C4-2B (cell line): Measurements from ENCODE around the gene ASPN.

Experiments used
- H3K27ac ChIP-seq: fragments of 450-650 bp; 2 replicates; pipeline ENCODE4 v1.5.1; 2017
- ZFX ChIP-seq: fragments of 450-650 bp; IDR thresholded peaks from 2 replicates; pipeline ENCODE4 v1.6.1; 2017
- TF ChIP-seq, protein P1 (sequence below): fragments of 450-650 bp; conservative IDR thresholded peaks from 2 replicates; pipeline ENCODE4 v1.5.1; 2017; ENCODE audit warnings: mild to moderate bottlenecking

ASPN gene

DNA sequence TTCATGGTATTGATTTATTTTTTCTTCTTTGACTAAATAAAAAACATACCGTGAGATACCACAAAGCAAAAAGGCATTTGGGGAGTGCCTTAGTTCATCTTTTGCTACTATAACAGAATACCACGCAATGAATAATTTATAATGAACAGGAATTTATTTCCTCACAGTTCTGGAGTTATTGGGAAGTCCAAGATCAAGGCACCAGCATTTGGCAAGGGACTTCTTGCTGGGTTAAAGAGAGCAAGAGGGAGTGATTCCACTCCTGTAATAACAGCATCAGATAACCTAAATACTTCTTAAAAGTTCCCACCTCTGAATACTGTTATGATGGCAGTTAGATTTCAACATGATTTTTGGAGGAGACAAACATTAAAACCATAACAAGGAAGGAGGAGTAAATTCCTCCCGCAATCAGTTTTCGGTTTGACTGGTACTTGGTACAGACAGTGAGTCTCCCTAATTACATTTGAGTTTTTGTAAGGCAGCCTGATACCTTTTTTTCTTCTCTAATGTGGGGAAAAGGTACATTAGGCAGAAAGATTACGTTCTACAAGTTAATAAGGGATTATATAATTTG lies 49.2 kb downstream of the ASPN start:
- TF ChIP-seq ZFX = no peak
- TF ChIP-seq, protein P1, sequence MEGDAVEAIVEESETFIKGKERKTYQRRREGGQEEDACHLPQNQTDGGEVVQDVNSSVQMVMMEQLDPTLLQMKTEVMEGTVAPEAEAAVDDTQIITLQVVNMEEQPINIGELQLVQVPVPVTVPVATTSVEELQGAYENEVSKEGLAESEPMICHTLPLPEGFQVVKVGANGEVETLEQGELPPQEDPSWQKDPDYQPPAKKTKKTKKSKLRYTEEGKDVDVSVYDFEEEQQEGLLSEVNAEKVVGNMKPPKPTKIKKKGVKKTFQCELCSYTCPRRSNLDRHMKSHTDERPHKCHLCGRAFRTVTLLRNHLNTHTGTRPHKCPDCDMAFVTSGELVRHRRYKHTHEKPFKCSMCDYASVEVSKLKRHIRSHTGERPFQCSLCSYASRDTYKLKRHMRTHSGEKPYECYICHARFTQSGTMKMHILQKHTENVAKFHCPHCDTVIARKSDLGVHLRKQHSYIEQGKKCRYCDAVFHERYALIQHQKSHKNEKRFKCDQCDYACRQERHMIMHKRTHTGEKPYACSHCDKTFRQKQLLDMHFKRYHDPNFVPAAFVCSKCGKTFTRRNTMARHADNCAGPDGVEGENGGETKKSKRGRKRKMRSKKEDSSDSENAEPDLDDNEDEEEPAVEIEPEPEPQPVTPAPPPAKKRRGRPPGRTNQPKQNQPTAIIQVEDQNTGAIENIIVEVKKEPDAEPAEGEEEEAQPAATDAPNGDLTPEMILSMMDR = no peak

DNA sequence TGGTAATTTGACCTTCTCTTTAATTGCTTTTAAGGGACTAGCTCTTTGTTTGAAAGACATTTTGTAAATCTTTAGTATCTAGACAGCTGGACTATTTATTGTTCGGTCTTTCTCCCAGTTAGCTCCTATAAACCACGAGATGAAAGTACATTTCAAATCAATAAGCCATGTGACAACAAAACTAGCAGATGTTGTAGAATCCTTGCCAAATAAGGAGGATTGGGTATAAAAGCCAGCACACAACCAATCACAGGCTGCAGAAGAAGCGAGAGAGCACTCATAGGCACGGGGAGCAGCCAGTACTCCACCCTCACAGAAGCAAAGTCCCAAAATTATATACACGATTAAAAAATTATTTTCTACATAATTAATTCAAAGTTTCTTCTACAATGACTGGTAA lies 50.0 kb downstream of the ASPN start:
- no peak overlapping the region for H3K27ac ChIP-seq
- TF ChIP-seq, protein P1 = no peak
- no peak for TF ChIP-seq ZFX

More for the DNA sequence above, 49.2 kb downstream of the ASPN start:
- H3K27ac ChIP-seq = no peak overlapping the region

DNA sequence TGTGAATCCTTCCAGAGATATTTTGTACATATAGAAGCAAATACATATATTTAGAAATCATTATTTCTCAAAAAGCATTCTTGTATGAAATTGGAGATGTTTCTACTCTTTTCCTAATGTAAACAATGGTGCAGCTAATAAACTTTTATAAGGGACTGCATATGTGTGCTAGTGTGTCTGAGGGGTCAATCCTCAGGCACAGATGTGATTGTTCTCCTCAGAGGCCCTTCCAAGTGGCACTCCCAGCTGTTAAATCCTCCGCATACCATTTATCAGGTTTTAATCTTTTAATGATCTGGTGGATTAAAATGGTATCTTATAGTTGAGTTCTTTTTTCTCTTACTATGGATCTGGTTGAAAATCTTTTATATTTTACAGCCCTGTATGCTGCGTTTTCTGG lies 52.5 kb downstream of the ASPN start:
- TF ChIP-seq, protein P1 = no peak
- TF ChIP-seq ZFX = no peak
- no peak overlapping the region for H3K27ac ChIP-seq

DNA sequence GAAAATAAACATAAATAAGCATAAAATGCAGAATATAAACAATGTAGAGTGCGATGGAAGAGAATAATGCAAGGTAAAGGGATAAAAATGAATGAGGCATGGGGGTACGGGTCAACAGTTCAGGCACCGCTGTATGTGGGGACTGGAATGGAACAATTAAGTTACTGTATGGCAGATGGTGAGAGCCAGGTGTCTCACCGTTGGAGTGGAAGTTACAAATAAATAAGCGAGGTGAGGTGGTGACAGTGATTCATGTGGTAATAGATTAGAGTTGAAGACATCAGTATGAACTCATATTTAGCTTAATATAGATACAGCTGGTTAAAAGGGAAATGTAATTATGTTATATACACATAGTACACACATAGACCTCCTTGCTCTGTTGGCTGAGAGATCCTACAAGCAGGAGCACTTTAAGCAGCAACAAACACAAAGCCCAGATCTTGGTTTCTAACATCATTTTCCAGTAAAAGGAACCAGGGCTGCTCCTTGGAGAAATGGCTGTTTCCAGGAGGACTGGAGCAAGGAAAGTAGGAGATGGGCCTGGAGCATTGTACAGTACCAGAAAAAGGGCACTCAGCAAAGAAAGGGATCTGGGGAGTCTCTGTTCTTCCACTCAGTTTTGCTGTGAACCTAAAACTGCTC lies 55.7 kb downstream of the ASPN start:
- H3K27ac ChIP-seq = no peak overlapping the region
- no peak for TF ChIP-seq ZFX
- TF ChIP-seq, protein P1 = no peak

DNA sequence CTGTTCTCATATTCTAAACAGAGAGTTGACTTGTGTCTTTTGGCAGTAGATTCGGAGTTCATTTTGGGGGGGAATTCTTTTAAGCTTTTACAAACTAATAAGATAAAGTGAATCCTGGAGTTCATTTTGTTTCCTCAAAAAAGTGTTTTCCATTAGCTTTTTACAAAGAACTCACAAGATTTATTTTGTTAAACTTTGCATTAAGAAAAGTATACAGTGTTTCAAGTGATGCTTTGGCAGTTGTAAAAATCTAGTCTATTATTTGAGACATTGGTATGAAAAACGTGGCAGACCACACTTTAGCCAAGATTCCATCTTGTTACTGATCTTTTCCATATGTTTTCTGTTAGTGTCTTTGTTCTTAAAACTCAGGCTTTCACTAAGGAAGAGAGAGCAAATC lies 56.8 kb downstream of the ASPN start:
- H3K27ac ChIP-seq = no peak overlapping the region
- TF ChIP-seq, protein P1 = no peak
- TF ChIP-seq ZFX = no peak

DNA sequence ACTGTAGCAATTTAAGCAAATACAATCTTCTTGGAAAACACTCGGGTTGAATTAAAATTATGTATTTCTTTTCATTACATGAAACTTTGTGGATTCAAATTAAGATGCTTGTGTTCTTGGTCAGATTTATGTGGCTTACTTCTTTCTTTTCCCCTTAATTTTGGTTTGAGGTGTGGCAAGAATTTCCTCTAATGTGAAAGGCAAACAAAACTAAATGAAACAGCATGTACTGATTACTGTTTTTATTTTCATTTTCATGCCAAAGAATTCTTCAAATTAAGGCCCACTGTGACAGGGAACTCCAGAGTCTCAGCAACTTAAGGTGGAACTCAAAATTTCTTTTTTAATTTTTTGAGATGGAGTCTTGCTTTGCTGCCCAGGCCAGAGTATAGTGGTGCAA lies 58.0 kb downstream of the ASPN start, which contains the start of gene OMD:
OMD (minus strand) TSS at position 132 of the 400 bp plus-strand sequence. CDS start 6,913 bp downstream, outside the sequence.
- H3K27ac ChIP-seq = no peak within 1 kb of the TSS
- no peak for TF ChIP-seq ZFX
- TF ChIP-seq, protein P1 = no peak

DNA sequence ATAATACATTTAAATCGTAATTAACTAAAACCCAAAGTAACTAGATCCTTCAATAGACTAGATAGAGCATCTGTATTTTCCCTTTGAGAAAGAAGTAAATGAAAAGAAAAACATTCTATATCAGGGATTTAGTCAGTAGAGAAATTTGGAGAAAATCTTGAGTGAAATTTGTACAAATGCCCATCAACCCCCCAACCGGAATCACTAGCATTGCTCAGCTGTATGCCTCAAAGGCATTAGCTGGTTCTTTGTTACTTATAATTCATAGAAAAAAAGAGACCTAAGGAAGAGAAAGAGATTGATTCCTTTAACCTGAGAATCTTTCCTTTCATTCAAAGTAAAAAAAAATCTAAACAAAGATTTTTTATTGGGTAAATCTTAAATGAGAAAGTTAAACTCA lies 58.7 kb downstream of the ASPN start:
- TF ChIP-seq, protein P1 = no peak
- no peak overlapping the region for H3K27ac ChIP-seq
